OCI-LY3 (cell line): Measurements from ENCODE around the gene RFX4.

ENCODE experiments used
- EZH2phosphoT487 ChIP-seq: fragments of 200-600 bp; shearing (Covaris generic); IDR thresholded peaks from 2 replicates; pipeline ENCODE4 v1.6.1; 2018; ENCODE audit warnings: antibody characterized with exemption, mixed run types, low read depth
- TF ChIP-seq, protein P1 (sequence below): fragments of 200-600, 300-600 bp; sonication (generic); IDR thresholded peaks from 2 replicates; pipeline ENCODE4 v1.5.1; 2014; ENCODE audit warnings: antibody characterized with exemption, low read length, low read depth

DNA sequence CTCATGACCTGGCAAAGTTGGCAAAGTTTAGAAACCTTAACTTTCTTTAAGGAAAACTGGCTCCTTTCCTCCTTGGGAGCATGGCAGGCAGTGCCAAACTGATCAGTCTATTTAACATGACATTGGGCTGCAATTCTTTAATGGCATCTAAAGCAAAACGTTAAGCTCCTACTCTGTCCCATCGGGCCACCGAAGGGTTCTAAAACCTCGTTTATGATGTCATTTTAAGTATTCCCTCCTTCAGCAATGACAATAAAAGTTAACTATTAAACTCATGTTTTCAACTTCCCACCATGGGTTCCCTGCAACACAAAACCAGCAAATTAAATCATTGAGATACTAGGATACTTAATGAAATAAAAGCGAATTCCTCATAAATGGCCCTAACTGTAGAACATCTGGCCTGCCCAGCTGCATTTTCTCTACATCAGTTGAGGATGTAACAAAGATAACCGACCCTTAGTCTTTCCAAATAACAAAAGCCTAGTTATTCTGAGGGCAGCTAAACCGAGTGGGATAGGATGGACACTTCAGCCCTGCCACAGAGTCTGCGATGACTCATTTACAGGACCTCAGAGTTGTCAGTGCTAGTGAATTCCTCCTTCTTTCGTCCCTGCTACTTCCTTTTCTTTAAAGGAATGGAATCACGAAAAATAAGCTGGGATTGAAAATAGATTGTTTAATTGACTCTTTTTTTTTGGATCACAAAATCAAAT is 157.2 kb downstream of the RFX4 start:
- TF ChIP-seq, protein P1, sequence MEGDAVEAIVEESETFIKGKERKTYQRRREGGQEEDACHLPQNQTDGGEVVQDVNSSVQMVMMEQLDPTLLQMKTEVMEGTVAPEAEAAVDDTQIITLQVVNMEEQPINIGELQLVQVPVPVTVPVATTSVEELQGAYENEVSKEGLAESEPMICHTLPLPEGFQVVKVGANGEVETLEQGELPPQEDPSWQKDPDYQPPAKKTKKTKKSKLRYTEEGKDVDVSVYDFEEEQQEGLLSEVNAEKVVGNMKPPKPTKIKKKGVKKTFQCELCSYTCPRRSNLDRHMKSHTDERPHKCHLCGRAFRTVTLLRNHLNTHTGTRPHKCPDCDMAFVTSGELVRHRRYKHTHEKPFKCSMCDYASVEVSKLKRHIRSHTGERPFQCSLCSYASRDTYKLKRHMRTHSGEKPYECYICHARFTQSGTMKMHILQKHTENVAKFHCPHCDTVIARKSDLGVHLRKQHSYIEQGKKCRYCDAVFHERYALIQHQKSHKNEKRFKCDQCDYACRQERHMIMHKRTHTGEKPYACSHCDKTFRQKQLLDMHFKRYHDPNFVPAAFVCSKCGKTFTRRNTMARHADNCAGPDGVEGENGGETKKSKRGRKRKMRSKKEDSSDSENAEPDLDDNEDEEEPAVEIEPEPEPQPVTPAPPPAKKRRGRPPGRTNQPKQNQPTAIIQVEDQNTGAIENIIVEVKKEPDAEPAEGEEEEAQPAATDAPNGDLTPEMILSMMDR, result no peak
- TF ChIP-seq EZH2phosphoT487, result no peak
